ENCODE data around the gene FZD4. TPM values are rescaled to one million over a fixed set of nuclear protein-coding genes. Genes with fewer than 3 reads are reported as not detected.
"Not testable (repeated sequence)": the region's sequence is repeated elsewhere in the genome, so short reads cannot be mapped to it uniquely, and the experiment has no call there.

FZD4 gene
- total and polyA plus RNA-seq, 2 donors from 2014 or later: 21.4 to 41.4 TPM

GRCh38 chr11:86949995-86950660 lies 5.1 kb downstream of the FZD4 start:
- Histone ChIP-seq H3K4me1 (ENCODE audit: control insufficient read depth in 2 of 3, insufficient read depth in 2 of 3, low read depth in 1 of 3, low read length in 3 of 3) (peaks cover 7 to 40% (median 28%) of the 10 kb centered on the region in 3 donors), H3K27me3 (ENCODE audit: control insufficient read depth, insufficient read depth, low read length) (no peaks in the 10 kb centered on the region), H3K4me3 (ENCODE audit: low read length in 3 of 3) (peak overlapping the region; percentile 34 to 95 (median 72)), H3K36me3 (ENCODE audit: control insufficient read depth in 2 of 3, insufficient read depth in 3 of 3, low read length in 3 of 3) (peaks cover 11 to 30% (median 13%) of the 10 kb centered on the region in 3 donors), H3K9me3 (ENCODE audit: control insufficient read depth in 2 of 3, insufficient read depth in 1 of 3, low read length in 3 of 3) (no peaks in the 10 kb centered on the region), H3K9ac (ENCODE audit: low read length in 3 of 3) (peak overlapping the region in 2 of 3 donors; percentile 8 to 26), H3K27ac (ENCODE audit: low read depth in 2 of 2, low read length in 2 of 2) (peak overlapping the region in 1 of 2 donors; percentile 62)
- DNase-seq (peak in 1 of 5 donors; percentile 25), FAIRE-seq (no peak)
- intact Hi-C loops (cut with DNase I): no loop called here
- TF ChIP-seq CTCF (IDR thresholded peaks at IDR 0.05; ENCODE audit: borderline replicate concordance, extremely low read depth, insufficient read depth): no peak

- Histone ChIP-seq H3K4me1 (ENCODE audit: control insufficient read depth in 2 of 3, insufficient read depth in 2 of 3, low read depth in 1 of 3, low read length in 3 of 3) (peaks cover 7 to 40% (median 35%) of the 10 kb centered on the region in 3 donors), H3K4me3 (ENCODE audit: low read length in 3 of 3) (peak overlapping the region; percentile 9 to 47 (median 22)), H3K36me3 (ENCODE audit: control insufficient read depth in 2 of 3, insufficient read depth in 3 of 3, low read length in 3 of 3) (peaks cover 11 to 34% (median 13%) of the 10 kb centered on the region in 3 donors), H3K9ac (ENCODE audit: low read length in 3 of 3) (no peak overlapping the region), H3K27ac (ENCODE audit: low read depth in 2 of 2, low read length in 2 of 2) (no peak overlapping the region), H3K27me3 (ENCODE audit: control insufficient read depth, insufficient read depth, low read length) (no peaks in the 10 kb centered on the region), H3K9me3 (ENCODE audit: control insufficient read depth in 2 of 3, insufficient read depth in 1 of 3, low read length in 3 of 3) (no peaks in the 10 kb centered on the region)
- no peak for TF ChIP-seq CTCF (IDR thresholded peaks at IDR 0.05; ENCODE audit: borderline replicate concordance, extremely low read depth, insufficient read depth)
- FAIRE-seq: no peak
- intact Hi-C loops (cut with DNase I): no loop called here
- no peak for DNase-seq
These were observed 6.5 kb downstream of the FZD4 start for GRCh38 chr11:86948733-86949132.

- H3K36me3 ChIP-seq (ENCODE audit: control insufficient read depth in 2 of 3, insufficient read depth in 3 of 3, low read length in 3 of 3): peaks cover 11 to 34% (median 13%) of the 10 kb centered on the region in 3 donors
- H3K9me3 ChIP-seq (ENCODE audit: control insufficient read depth in 2 of 3, insufficient read depth in 1 of 3, low read length in 3 of 3): no peaks in the 10 kb centered on the region
- peak overlapping the region in 1 of 3 donors; percentile 4 for H3K4me3 ChIP-seq (ENCODE audit: low read length in 3 of 3)
- no peaks in the 10 kb centered on the region for H3K27me3 ChIP-seq (ENCODE audit: control insufficient read depth, insufficient read depth, low read length)
- no peak overlapping the region for H3K9ac ChIP-seq (ENCODE audit: low read length in 3 of 3)
- H3K4me1 ChIP-seq (ENCODE audit: control insufficient read depth in 2 of 3, insufficient read depth in 2 of 3, low read depth in 1 of 3, low read length in 3 of 3): peaks cover 7 to 44% (median 39%) of the 10 kb centered on the region in 3 donors
- no peak for DNase-seq
- no peak for TF ChIP-seq CTCF (IDR thresholded peaks at IDR 0.05; ENCODE audit: borderline replicate concordance, extremely low read depth, insufficient read depth)
- peak overlapping the region in 1 of 2 donors; percentile 26 for H3K27ac ChIP-seq (ENCODE audit: low read depth in 2 of 2, low read length in 2 of 2)
- no peak for FAIRE-seq
- intact Hi-C loops (cut with DNase I): no loop called here
These were observed 7.7 kb downstream of the FZD4 start for GRCh38 chr11:86947541-86947940.

- peaks cover 25 to 56% (median 45%) of the 10 kb centered on the region in 3 donors for H3K4me1 ChIP-seq (ENCODE audit: control insufficient read depth in 2 of 3, insufficient read depth in 2 of 3, low read depth in 1 of 3, low read length in 3 of 3)
- H3K9me3 ChIP-seq (ENCODE audit: control insufficient read depth in 2 of 3, insufficient read depth in 1 of 3, low read length in 3 of 3); H3K27ac ChIP-seq (ENCODE audit: low read depth in 2 of 2, low read length in 2 of 2); H3K9ac ChIP-seq (ENCODE audit: low read length in 3 of 3); H3K4me3 ChIP-seq (ENCODE audit: low read length in 3 of 3); DNase-seq; FAIRE-seq; H3K27me3 ChIP-seq (ENCODE audit: control insufficient read depth, insufficient read depth, low read length); intact Hi-C loops (cut with DNase I): not testable (repeated sequence)
- H3K36me3 ChIP-seq (ENCODE audit: control insufficient read depth in 2 of 3, insufficient read depth in 3 of 3, low read length in 3 of 3): peaks cover 2 to 20% (median 5%) of the 10 kb centered on the region in 3 donors
These were observed 11.7 kb downstream of the FZD4 start for GRCh38 chr11:86943505-86943904.

Measured in kidney (tissue), 14 donors.